ENCODE data around the gene DDX60.

GRCh38 chr4:168321006-168321405, 2.5 kb upstream of the DDX60 start:
- TF ChIP-seq CTCF (conservative IDR thresholded peaks at IDR 0.05; ENCODE audit: low read length) (no peak), EZH2phosphoT487 (IDR thresholded peaks at IDR 0.05; ENCODE audit: borderline replicate concordance, low read depth, low read length) (no peak)
